Loucy (cell line): ENCODE measurements around the gene TTLL7.

Experiments used
- H2AFZ ChIP-seq: fragments of 200-600 bp; sonication (generic); 2 replicates; pipeline ENCODE4 v1.6.0; 2016; ENCODE audit warnings: antibody characterized with exemption, mild to moderate bottlenecking, low read length, moderate library complexity
- H3F3A ChIP-seq: fragments of 200-600 bp; 2 replicates; pipeline ENCODE4 v1.6.0; 2016; ENCODE audit warnings: antibody characterized with exemption, low read depth, mild to moderate bottlenecking
- H3K27me3 ChIP-seq: fragments of 200-600 bp; sonication (generic); 2 replicates; pipeline ENCODE4 v1.6.1; 2014; ENCODE audit warnings: low read length, mild to moderate bottlenecking; ENCODE audit not compliant: insufficient read depth, poor library complexity, severe bottlenecking
- H3K36me3 ChIP-seq: fragments of 200-600 bp; sonication (generic); 2 replicates; pipeline ENCODE4 v1.6.1; 2016; ENCODE audit warnings: low read length; ENCODE audit not compliant: insufficient read depth
- H3K4me1 ChIP-seq: fragments of 200-600 bp; sonication (generic); 2 replicates; pipeline ENCODE4 v1.5.1; 2014; ENCODE audit warnings: low read length, mild to moderate bottlenecking; ENCODE audit not compliant: insufficient read depth, poor library complexity, severe bottlenecking
- H3K4me2 ChIP-seq: fragments of 200-600 bp; sonication (generic); 2 replicates; pipeline ENCODE4 v1.6.0; 2014; ENCODE audit warnings: antibody characterized with exemption, low read length, low read depth, mild to moderate bottlenecking; ENCODE audit not compliant: poor library complexity, severe bottlenecking
- H3K4me3 ChIP-seq: fragments of 200-600 bp; sonication (generic); 2 replicates; pipeline ENCODE4 v1.5.1; 2014; ENCODE audit warnings: low read length, mild to moderate bottlenecking, mixed read lengths; ENCODE audit not compliant: poor library complexity, severe bottlenecking
- H3K79me2 ChIP-seq: fragments of 200-600 bp; sonication (generic); 2 replicates; pipeline ENCODE4 v1.6.1; 2014; ENCODE audit warnings: low read length; ENCODE audit not compliant: insufficient read depth
- H3K9ac ChIP-seq: fragments of 200-600 bp; sonication (generic); 2 replicates; pipeline ENCODE4 v1.6.0; 2014; ENCODE audit warnings: mild to moderate bottlenecking, low read depth, low read length, moderate library complexity; ENCODE audit not compliant: poor library complexity, severe bottlenecking
- H3K9me2 ChIP-seq: fragments of 200-600 bp; sonication (generic); replicated peaks from 2 replicates; pipeline ENCODE4 v1.6.1; 2016; ENCODE audit warnings: low read depth, low read length, mixed read lengths
- H3K9me3 ChIP-seq: fragments of 200-600 bp; sonication (generic); 2 replicates; pipeline ENCODE4 v1.6.1; 2014; ENCODE audit warnings: mild to moderate bottlenecking, antibody characterized with exemption, low read length, low read depth; ENCODE audit not compliant: insufficient read depth
- H4K20me1 ChIP-seq: fragments of 200-600 bp; sonication (generic); 2 replicates; pipeline ENCODE4 v1.6.0; 2014; ENCODE audit warnings: antibody characterized with exemption, low read length, mild to moderate bottlenecking; ENCODE audit not compliant: insufficient read depth, poor library complexity, severe bottlenecking
- CTCF ChIP-seq: fragments of 200-600 bp; sonication (generic); conservative IDR thresholded peaks from 2 replicates; pipeline ENCODE4 v1.5.1; 2014; ENCODE audit warnings: mild to moderate bottlenecking, antibody characterized with exemption, low read length
- EZH2phosphoT487 ChIP-seq: fragments of 200-600 bp; IDR thresholded peaks from 2 replicates; pipeline ENCODE4 v1.6.1; 2018; ENCODE audit warnings: antibody characterized with exemption, mild to moderate bottlenecking, moderate library complexity, borderline replicate concordance

Gene TTLL7

DNA sequence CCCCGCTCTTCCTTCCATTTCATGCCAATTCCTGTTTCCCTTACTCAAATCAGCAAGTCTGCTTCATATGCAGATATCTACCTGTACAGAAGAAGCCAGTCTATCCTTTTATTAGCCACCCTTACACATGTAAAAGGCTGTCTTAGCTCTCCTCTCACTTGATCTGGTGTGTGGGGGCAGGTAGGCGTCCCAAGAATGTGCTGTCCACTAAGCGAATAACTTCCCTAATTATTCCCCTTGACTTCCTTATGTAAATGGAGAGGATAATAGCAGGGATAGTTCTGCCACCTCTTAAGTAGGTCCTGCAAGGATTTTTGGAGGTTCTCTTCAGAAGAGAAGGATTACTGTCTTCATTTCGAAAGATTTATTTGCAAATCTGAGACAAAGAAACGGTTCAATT, 160.4 kb downstream of the TTLL7 start:
- H3K9me2 ChIP-seq = no peaks in the 10 kb centered on the region
- H3K27me3 ChIP-seq = no peaks in the 10 kb centered on the region
- TF ChIP-seq EZH2phosphoT487 (no peak), CTCF (no peak)
- H3K79me2 ChIP-seq = no peaks in the 10 kb centered on the region
- no peaks in the 10 kb centered on the region for H3F3A ChIP-seq
- no peaks in the 10 kb centered on the region for H3K36me3 ChIP-seq
- H2AFZ ChIP-seq = no peak overlapping the region
- H3K4me1 ChIP-seq = no peaks in the 10 kb centered on the region
- no peak overlapping the region for H3K4me2 ChIP-seq
- no peaks in the 10 kb centered on the region for H4K20me1 ChIP-seq
- no peak overlapping the region for H3K4me3 ChIP-seq
- H3K9me3 ChIP-seq = no peaks in the 10 kb centered on the region
- no peak overlapping the region for H3K9ac ChIP-seq

DNA sequence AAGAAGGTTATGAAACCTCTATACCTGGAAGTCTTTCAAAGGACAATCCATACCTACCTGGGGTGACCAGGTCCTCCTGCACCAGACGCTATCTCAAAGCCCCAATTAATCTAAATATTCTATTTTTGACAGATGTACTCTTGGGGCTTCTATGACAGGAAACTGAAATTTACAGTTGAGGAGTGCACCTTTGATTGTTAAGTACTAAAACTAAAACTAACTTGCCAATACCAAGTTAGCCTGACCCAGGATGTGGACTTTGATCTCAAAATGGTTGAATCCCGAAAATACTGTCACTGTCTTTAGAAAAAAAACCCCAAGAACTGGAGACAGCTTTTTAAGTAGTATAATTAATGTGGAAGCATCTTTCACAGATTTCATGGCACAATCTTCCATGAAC, 162.4 kb downstream of the TTLL7 start:
- no peak for TF ChIP-seq EZH2phosphoT487
- no peak for TF ChIP-seq CTCF
- no peak overlapping the region for H2AFZ ChIP-seq
- H4K20me1 ChIP-seq = no peaks in the 10 kb centered on the region
- no peak overlapping the region for H3K4me2 ChIP-seq
- H3K27me3 ChIP-seq = no peaks in the 10 kb centered on the region
- no peaks in the 10 kb centered on the region for H3K9me2 ChIP-seq
- H3F3A ChIP-seq = no peaks in the 10 kb centered on the region
- no peak overlapping the region for H3K9ac ChIP-seq
- no peaks in the 10 kb centered on the region for H3K9me3 ChIP-seq
- no peaks in the 10 kb centered on the region for H3K4me1 ChIP-seq
- H3K4me3 ChIP-seq = no peak overlapping the region
- no peaks in the 10 kb centered on the region for H3K36me3 ChIP-seq
- H3K79me2 ChIP-seq = no peaks in the 10 kb centered on the region

- H3K27me3 ChIP-seq = no peaks in the 10 kb centered on the region
- TF ChIP-seq CTCF = no peak
- no peak for TF ChIP-seq EZH2phosphoT487
- no peaks in the 10 kb centered on the region for H3F3A ChIP-seq
- no peak overlapping the region for H3K4me2 ChIP-seq
- no peaks in the 10 kb centered on the region for H3K79me2 ChIP-seq
- no peak overlapping the region for H3K9ac ChIP-seq
- H3K36me3 ChIP-seq = no peaks in the 10 kb centered on the region
- no peak overlapping the region for H2AFZ ChIP-seq
- H3K9me3 ChIP-seq = no peaks in the 10 kb centered on the region
- H3K9me2 ChIP-seq = no peaks in the 10 kb centered on the region
- no peak overlapping the region for H3K4me3 ChIP-seq
- H4K20me1 ChIP-seq = no peaks in the 10 kb centered on the region
- no peaks in the 10 kb centered on the region for H3K4me1 ChIP-seq
Observed at GRCh38 chr1:83834621-83835264, 164.2 kb downstream of the TTLL7 start.
